HL-60/S4 treated with retinoic acid at 250 ng/mL for 4 days and 3 days (cell line): ENCODE measurements around the gene FAM228A.
"Not testable (repeated sequence)": the region's sequence is repeated elsewhere in the genome, so short reads cannot be mapped to it uniquely, and the experiment has no call there.

Experiments
- in situ Hi-C: fragments of 300-500 bp; cut with MboI; formaldehyde crosslinking; loops from 2 replicates; pipeline ENCODE4 v1.7.0; 2022; ENCODE audit warnings: low sequenced_read_pairs

The FAM228A gene

DNA sequence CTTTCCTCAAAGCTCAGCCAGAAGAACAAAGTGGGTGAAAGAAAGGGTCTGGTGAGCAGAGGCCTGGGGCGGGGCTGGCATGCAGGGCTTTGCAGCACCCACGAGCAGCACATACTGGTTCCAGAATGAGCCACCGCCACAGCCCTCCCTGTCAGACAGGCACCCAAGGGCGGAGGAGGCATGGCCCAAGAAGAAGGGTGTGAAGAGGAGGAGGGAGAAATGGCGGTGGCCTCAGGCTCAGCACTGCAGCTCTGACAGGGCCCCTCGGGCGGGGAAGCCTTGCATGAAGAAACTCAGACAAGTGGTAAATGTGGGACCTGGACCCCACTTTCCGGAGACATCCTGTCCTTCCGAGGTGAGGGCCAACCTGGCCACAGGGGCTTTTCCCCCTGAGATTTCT, 15.7 kb downstream of the FAM228A start:
- in situ Hi-C loops = no loop called here

DNA sequence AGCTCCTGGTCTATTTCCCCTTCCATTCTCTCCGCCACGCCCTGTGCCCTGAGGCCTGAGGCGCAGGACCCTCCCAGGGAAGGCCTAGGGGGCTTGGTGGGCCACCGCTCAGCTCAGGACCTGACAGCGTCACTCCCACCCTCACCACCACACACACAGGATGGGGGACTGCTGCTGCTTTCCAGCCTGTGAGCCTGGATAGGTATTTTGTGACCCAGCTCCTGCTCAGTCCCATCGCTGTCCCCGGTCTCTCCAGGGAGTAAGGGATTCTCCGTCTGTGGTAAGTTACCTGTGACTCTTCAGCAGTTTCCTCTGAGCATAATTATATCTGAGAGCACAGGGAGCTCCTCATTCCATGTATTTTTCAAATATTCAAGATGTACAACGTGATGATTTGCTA, 16.3 kb downstream of the FAM228A start:
- in situ Hi-C loops = no loop called here

DNA sequence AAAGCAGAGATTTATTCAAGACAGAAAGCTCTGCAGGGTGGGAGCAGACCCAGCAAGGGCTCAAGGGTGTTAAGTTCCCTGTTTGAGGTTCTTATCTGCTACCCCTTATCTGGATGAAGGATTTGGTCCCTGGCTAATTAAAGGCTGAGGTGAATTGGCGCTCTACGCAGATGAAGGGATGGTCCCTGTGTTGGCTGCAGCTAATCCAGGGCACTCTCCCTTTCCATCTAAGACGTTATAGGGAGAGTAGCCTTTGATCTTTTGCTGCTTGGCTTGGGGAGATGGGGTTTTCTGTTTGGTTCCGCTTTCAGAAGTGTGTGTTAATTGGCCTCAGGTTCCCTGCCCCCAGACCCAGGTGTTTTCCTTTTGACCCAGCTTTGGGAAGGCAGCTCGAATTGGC, 17.0 kb downstream of the FAM228A start:
- in situ Hi-C loops = no loop called here

- in situ Hi-C loops = not testable (repeated sequence)
Observed at GRCh38 chr2:24197213-24197612, 22.4 kb downstream of the FAM228A start.

- in situ Hi-C loops = no loop called here
Observed at GRCh38 chr2:24199968-24200590, 25.2 kb downstream of the FAM228A start.

GRCh38 chr2:24200799-24201198, 25.9 kb downstream of the FAM228A start:
- in situ Hi-C loops = no loop called here

- in situ Hi-C loops = no loop called here
Observed at GRCh38 chr2:24203029-24203786, 28.4 kb downstream of the FAM228A start.

DNA sequence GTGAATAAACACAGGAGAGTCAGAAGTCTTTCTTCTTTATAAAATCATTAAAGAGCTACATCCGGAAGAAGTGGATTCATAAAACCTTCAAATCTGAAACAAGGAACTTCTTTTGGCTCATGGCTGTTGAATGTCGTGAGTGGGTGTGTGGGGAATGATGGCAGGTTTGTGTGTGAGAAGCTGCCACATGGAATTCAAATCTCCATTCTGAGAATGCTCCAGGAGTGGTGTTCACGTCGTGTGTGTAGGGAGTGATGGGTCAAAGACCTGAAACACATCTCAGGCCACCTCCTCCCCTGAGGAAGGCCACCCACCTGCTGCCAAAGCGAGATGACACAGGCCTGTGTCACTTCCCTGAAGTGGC, 28.9 kb downstream of the FAM228A start:
- in situ Hi-C loops = no loop called here

GRCh38 chr2:24204505-24204904, 29.7 kb downstream of the FAM228A start:
- in situ Hi-C loops = no loop called here

- in situ Hi-C loops = no loop called here
Observed at GRCh38 chr2:24205131-24205530, 30.3 kb downstream of the FAM228A start.

- in situ Hi-C loops = no loop called here
Observed at GRCh38 chr2:24206242-24206641, 31.4 kb downstream of the FAM228A start.

GRCh38 chr2:24206714-24207113, 31.9 kb downstream of the FAM228A start:
- in situ Hi-C loops = no loop called here

DNA sequence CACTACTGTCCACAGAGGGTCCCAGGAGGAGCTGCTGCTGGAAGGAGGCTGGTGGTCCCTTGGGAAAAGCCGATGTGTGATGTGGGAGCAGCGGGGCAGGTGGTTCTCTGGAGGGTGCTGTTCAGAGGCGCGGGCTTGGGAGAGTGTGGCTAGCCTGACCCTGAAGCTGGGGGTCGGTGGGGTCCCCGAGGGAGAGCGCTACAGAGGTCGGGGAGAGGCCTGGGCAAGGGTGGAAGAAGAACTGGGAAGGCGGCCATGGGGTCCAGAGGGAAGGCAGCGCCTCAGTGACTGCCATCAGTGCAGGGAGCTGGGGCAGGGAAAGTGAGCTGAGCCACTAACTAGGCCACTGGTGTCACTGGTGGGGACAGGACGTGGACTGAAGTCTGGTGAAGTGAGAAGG, 32.5 kb downstream of the FAM228A start:
- in situ Hi-C loops = no loop called here

GRCh38 chr2:24208490-24208889, 33.6 kb downstream of the FAM228A start:
- in situ Hi-C loops = no loop called here

DNA sequence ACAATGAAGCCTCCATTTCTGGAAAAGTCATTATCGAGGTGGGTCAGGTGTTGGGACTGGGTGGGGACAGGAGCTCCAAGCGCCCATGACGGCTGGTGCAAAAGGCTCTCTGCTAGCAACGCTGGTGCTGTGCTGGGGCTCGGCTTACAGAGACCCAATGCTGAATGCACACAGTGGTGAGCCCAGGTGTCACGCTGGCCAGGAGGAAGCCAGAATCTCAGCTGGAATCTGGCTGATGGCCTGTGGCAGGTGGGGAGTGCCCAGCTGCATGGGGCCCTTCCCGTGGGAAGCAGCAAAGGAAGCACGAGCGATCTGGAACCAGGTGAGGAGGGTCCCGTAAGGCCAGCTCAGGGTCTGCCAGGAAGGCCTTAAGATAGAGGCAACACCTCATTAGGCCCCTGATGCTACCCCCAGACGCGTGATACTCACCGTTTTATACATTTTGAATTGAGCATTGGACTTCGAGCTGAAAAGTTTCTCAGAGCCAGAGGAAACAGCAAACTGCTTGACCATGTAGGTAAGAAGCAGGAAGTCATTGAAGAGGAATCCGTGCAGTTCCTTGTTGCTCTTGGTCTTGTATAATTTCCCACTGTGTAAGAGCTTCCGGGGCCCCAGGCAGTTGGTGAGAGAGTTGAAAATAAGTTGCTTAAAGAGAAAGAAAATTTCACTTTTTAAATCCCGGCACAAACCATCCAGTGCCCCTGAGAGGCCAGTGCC, 34.7 kb downstream of the FAM228A start:
- in situ Hi-C loops = no loop called here

DNA sequence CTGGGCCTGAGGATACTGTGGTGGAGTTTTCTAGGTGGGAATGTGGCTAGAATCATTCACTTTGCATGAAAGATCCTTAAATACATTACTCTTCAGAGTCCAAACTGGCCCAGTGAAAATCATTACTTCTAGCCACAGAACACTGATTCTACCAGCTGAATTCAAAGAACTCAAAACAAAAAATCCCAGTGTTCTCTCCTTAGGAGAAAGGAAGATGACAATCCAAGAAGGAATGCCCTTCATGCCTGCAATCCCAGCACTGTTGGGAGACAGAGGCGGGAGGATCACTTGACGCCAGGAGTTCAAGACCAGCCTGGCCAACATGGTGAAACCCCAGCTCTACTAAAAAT, 35.2 kb downstream of the FAM228A start:
- in situ Hi-C loops = no loop called here

GRCh38 chr2:24210723-24211122, 35.9 kb downstream of the FAM228A start:
- in situ Hi-C loops = no loop called here

- in situ Hi-C loops = no loop called here
Observed at GRCh38 chr2:24211408-24211807, 36.6 kb downstream of the FAM228A start.

- in situ Hi-C loops = no loop called here
Observed at GRCh38 chr2:24214880-24215279, 40.0 kb downstream of the FAM228A start.

DNA sequence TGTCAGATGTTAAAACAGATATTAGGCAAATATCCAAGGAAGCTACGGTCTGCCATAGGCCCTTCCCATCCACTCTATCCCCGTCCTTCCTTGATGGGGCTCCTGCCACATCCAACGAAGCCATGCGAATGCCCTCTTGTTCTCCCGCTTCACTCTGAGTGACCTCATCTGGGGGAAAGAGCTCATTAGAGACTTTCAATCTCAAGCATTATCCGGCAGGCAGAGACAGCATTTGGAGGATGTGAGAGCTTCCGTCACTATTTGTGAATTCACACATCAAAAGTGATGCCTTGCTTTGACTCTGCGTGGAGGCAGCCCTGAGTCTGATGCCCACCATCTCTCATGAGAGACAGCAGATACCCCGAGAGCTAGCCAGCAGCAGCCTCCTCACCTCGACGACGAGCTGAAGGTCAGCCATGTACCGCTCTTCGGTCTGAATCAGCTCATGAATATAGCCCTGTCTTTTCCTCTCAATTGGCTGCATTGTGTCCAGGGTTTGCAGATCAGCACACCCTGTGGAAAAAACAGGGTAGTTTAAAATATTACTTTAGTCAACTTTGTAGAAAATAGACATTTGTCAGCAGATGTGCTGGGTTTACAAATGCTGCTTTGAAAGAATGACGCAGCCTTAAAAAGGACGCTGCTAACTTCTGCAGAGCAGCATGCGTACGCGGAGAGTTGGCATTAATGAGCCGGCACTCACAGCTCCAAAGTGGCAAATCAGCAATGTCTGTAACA, 45.9 kb downstream of the FAM228A start:
- in situ Hi-C loops = no loop called here

DNA sequence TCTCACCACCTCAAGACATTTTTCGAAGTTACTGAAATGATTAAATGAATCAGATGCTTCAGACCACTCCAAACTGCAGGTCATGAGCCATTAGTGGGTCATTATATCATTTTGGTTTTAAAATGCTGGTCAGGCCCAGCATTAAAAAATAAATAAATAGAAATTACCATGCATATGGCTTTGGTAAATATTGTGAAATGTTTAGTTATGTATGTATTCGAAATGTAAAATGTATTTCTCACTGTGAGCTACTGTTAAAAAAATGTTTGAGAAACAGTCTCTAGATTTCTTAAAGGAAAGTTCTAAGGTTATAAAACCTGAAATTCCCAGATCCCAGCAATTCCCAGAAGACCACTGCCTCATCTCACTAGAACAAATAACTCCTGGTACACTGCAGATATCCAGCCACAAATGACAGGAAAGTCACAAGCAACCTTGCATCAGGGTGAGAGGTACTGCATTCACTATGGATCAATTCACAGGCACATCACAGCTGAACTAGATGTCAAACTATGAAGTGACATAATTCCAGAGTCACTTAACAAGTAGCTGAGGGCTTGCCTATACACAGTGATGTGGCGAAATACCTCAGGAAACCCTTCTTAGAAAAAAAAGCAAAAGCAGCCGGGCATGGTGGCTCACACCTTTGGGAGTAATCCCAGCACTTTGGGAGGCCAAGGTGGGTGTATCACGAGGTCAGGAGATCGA, 46.6 kb downstream of the FAM228A start:
- in situ Hi-C loops = no loop called here
